GM12874 (cell line): Measurements from ENCODE around the gene ZNF566.

Experiments used
- CTCF ChIP-seq: IDR thresholded peaks from 2 replicates; pipeline ENCODE4 v1.5.1; 2011; ENCODE audit warnings: low read depth, mild to moderate bottlenecking, control low read depth, low read length, moderate library complexity; ENCODE audit not compliant: insufficient read depth

The ZNF566 gene

DNA sequence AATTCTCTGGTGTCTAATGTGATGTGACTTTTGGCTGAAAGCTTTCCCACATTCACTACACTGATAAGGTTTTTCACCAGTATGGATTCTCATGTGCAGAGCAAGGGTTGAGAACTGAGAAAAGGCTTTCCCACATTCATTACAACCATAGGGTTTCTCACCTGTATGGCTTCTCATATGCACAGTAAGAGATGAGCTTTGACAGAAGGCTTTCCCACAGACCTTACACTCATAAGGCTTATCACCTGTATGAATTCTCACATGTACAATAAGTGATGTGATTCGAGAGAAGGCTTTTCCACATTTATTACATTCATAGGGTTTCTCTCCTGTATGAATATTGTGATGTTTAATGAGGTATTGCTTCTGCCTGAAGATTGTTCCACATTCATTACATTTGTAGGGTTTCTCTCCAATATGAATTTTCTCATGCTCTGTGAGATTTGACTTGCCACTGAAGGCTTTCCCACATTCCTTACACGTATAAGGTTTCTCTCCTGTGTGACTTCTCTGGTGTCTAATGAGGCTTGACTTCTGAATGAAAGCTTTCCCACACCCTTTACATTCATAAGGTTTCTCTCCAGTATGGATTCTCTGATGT, 24.8 kb upstream of the ZNF566 start:
- TF ChIP-seq CTCF: no peak

- TF ChIP-seq CTCF: no peak
Measured at GRCh38 chr19:36508325-36508724, 19.0 kb upstream of the ZNF566 start.

- TF ChIP-seq CTCF: no peak
Measured at GRCh38 chr19:36501973-36502372, 12.6 kb upstream of the ZNF566 start.

- no peak for TF ChIP-seq CTCF
Measured at GRCh38 chr19:36497001-36497400, 7.6 kb upstream of the ZNF566 start.

- TF ChIP-seq CTCF: peak; percentile 63
Measured at GRCh38 chr19:36492689-36493453, 3.5 kb upstream of the ZNF566 start.

GRCh38 chr19:36489920-36490415, 607 bp upstream of the ZNF566 start:
- no peak for TF ChIP-seq CTCF

DNA sequence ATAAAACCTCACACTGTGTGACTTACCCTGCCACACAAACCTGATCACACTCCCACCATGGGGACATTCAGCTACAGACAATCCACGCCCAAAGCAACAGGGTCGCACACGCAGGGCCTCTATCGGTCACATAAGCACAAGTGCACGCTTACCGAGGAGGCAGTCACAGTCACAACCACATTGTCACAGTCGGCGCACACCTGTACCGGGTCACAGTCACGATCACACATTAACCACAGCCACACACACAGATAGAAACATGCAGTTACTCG, 579 bp downstream of the ZNF566 start:
- TF ChIP-seq CTCF: no peak
